Tibial artery (tissue), 4 donors: ENCODE data around the gene TIFAB.

Experiments
- DNase-seq, 2 donors: peaks; one replicate each; pipeline ENCODE4 v3.0.0-alpha.2; 2019
- H3K27ac ChIP-seq, 2 donors: fragments of 200-600 bp; sonication (generic) in 1 of 2; 1 replicate in 1 of 2; 2 replicates in 1 of 2; pipeline ENCODE4 v1.5.1; 2018 to 2019; ENCODE audit warnings: mild to moderate bottlenecking in 1 of 2
- H3K27me3 ChIP-seq, 2 donors: fragments of 200-600 bp; sonication (generic) in 1 of 2; one replicate each; pipeline versions ENCODE4 v1.5.1 to v1.6.0; 2016 to 2019
- H3K36me3 ChIP-seq, 3 donors: fragments of 200-600 bp; sonication (generic) in 2 of 3; one replicate each; pipeline ENCODE4 v1.5.1; 2016 to 2019; ENCODE audit warnings: mild to moderate bottlenecking in 2 of 3
- H3K4me1 ChIP-seq, 4 donors: fragments of 200-600 bp; sonication (generic) in 2 of 4; 1 replicate in 3 of 4; 2 replicates in 1 of 4; pipeline ENCODE4 v1.5.1; 2016 to 2019
- H3K4me3 ChIP-seq, 2 donors: fragments of 200-600 bp; sonication (generic) in 1 of 2; 1 replicate in 1 of 2; 2 replicates in 1 of 2; pipeline ENCODE4 v1.5.1; 2018 to 2019; ENCODE audit warnings: mild to moderate bottlenecking in 2 of 2
- H3K9me3 ChIP-seq, 3 donors: fragments of 200-600 bp; sonication (generic) in 1 of 3; one replicate each; pipeline ENCODE4 v1.5.1; 2016 to 2019
- CTCF ChIP-seq, 2 experiments: fragments of 200-600 bp in 1 of 2; fragments of 450-650 bp in 1 of 2; IDR thresholded peaks; one replicate each; pipeline ENCODE4 v1.5.1; 2017 to 2019; ENCODE audit warnings: antibody characterized with exemption in 2 of 2, mild to moderate bottlenecking in 1 of 2, moderate library complexity in 1 of 2
- intact Hi-C: fragments of 100-400 bp; cut with DNase I; formaldehyde crosslinking; loops from one replicate; pipeline ENCODE4 v1.15.0; 2023; ENCODE audit warnings: low total_unique reads

TIFAB gene

DNA sequence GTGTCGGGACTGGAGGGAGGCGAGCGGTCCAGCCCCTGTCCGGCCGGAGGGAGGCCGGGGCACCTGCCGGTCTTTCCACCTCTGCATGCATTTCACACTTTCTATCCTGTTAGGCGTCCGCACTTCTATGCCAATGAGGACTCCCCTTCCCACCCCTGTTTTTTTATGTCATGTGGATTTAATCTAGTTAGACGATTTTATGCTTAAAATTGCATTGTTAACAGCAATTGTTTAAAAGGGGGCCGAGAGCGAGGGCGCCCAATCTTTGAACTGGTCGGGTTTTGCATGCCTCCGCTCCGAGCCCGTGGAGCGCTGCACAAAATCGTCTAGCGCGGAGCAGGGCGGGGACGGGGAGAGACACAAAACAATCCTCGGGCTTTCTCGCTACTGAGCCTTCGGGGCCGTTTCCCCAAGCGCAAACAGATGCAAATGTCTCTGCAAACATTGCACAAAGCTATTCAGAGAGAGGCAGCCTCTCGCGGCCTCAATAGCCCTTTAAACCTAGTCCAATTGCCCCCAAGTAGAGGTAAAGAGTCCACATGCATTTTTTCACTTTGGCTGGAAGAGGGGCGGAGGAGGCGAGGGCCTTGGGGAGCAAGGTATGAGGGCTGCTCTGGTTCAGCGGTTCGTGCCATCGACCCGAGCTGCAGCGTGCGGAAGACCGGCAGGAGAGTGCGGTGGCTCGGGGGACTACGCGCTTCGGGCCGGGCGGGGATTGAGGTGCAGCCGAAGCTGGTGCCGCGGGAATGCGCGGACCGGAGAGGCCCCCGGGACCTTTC is 37.5 kb upstream of the TIFAB start:
- Histone ChIP-seq H3K9me3 (no peaks in the 10 kb centered on the region), H3K27ac (peak overlapping the region in 1 of 2 donors; percentile 4), H3K4me3 (peak overlapping the region; percentile 38 to 60), H3K27me3 (peaks cover 0 to 52% of the 10 kb centered on the region in 2 donors), H3K4me1 (peaks cover 0 to 39% (median 22%) of the 10 kb centered on the region in 4 donors), H3K36me3 (no peaks in the 10 kb centered on the region)
- DNase-seq: peak in 1 of 2 donors; percentile 47
- intact Hi-C loops: no loop called here
- no peak for TF ChIP-seq CTCF (IDR thresholded peaks at IDR 0.05)

GRCh38 chr5:135488727-135489465 is 36.7 kb upstream of the TIFAB start:
- H3K4me3 ChIP-seq: peak overlapping the region; percentile 38 to 60

DNA sequence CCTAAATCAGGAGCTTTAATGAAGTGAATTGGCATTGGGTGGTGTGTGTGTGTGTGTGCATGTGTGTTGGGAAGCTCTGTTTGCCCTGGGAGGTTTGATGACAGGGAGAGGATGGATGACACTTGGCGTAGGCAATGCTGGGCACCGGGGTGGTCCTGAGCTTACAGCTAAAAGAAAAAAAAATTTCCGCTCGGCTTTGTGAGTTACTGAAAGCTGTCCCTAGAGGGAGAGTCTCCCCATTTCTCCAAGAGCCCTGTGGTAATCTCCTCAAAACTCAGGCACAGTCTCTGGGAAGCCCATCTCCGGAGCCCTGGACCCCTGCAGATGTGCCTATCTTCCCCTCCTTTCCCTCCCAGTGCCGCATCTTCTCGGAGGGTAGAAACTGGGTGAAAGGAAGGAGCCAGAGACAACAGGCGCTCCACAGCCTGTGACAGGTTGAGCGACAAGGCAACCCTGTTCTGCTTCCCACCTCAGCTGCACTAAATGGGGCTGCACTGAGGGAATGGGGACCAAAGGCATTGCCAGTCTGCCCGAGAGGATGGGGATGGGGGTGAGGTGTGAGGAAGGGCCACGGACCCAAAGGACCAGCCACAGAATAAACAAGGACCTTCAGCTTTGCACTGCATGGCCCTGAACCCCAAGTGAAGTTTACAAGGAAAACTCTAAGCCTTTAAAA is 35.8 kb upstream of the TIFAB start:
- intact Hi-C loops: no loop called here
- no peak overlapping the region for H3K27ac ChIP-seq
- H3K4me1 ChIP-seq: peaks cover 0 to 27% (median 19%) of the 10 kb centered on the region in 4 donors
- no peak for TF ChIP-seq CTCF (IDR thresholded peaks at IDR 0.05)
- peaks cover 0 to 52% of the 10 kb centered on the region in 2 donors for H3K27me3 ChIP-seq
- H3K4me3 ChIP-seq: no peak overlapping the region
- H3K9me3 ChIP-seq: no peaks in the 10 kb centered on the region
- H3K36me3 ChIP-seq: no peaks in the 10 kb centered on the region
- peak in 1 of 2 donors; percentile 19 for DNase-seq

More at GRCh38 chr5:135488727-135489465, 36.7 kb upstream of the TIFAB start:
- Histone ChIP-seq H3K27ac (peak overlapping the region in 1 of 2 donors; percentile 4), H3K36me3 (no peaks in the 10 kb centered on the region), H3K4me1 (peaks cover 0 to 34% (median 21%) of the 10 kb centered on the region in 4 donors), H3K9me3 (no peaks in the 10 kb centered on the region), H3K27me3 (peaks cover 0 to 52% of the 10 kb centered on the region in 2 donors)
- DNase-seq: peak in 1 of 2 donors; percentile 66
- TF ChIP-seq CTCF (IDR thresholded peaks at IDR 0.05): no peak
- intact Hi-C loops: no loop called here

DNA sequence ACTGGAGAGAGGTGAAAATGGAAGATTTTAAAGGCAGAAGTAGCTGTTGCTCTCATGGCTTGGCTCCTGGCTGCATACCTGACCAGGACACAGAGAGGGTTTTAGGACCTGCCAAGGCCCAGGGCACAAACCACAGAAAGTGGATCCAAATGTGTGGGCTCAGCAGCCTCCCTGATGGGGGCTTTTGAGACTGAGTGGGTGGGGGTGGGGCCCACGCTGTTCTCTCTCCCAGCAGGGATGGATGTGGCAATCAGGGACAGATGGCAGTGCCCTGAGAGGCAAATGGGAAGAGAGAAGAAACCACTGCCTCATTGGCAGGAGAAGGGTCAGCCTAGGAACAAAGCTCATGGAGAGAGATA is 34.9 kb upstream of the TIFAB start:
- peaks cover 0 to 27% (median 19%) of the 10 kb centered on the region in 4 donors for H3K4me1 ChIP-seq
- no peak for TF ChIP-seq CTCF (IDR thresholded peaks at IDR 0.05)
- no peaks in the 10 kb centered on the region for H3K9me3 ChIP-seq
- no peaks in the 10 kb centered on the region for H3K36me3 ChIP-seq
- H3K27me3 ChIP-seq: peaks cover 0 to 52% of the 10 kb centered on the region in 2 donors
- peak in 1 of 2 donors; percentile 41 for DNase-seq
- H3K27ac ChIP-seq: no peak overlapping the region
- no peak overlapping the region for H3K4me3 ChIP-seq
- intact Hi-C loops: no loop called here

DNA sequence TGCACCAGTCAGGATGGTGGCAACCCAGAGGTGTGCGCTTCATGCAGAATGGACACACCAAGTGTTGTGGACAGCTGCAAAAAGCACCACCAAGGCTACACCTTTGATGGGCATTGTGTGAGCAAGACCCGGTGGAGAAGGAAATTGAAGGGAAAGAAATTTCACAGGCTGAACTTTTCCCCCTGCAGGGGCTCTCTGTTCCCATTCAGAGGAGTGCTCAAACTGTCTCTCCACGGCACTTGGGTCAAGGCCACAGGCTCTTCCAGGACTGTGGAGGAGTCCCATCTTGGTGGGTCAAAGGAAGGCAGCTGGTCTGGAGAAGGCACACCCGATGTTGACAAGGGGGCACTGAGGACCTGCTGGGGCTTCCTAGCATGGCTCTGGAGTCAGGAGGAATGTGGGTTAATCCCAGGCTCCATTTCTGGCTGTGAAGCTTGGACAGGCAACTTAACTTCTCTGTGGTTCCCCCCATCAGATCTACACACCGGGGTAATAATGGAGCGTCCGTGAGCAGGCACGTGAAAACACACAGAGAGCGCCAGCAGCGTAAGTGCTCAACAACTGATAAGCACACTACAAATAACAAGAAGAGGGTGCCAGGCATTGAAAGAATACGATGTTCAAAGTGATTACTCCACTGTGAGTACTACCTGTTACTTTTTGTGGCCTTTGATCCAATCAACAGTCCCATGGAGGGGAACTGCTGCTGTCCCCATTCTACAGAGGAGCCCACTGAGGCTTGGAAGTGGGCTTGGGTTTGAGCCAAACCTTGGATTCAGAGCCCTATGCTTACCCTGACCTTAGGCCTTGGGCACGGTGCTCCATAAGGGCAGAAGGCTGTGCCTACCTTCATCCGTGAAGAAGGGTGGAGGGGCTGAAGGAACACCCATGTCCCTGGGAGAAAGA is 34.2 kb upstream of the TIFAB start:
- no peaks in the 10 kb centered on the region for H3K9me3 ChIP-seq
- DNase-seq: peak in 1 of 2 donors; percentile 40
- no peak overlapping the region for H3K4me3 ChIP-seq
- no peak overlapping the region for H3K27ac ChIP-seq
- H3K36me3 ChIP-seq: no peaks in the 10 kb centered on the region
- H3K4me1 ChIP-seq: peaks cover 0 to 27% (median 19%) of the 10 kb centered on the region in 4 donors
- intact Hi-C loops: no loop called here
- peaks cover 0 to 50% of the 10 kb centered on the region in 2 donors for H3K27me3 ChIP-seq
- TF ChIP-seq CTCF (IDR thresholded peaks at IDR 0.05): no peak
